ENCODE measurements around the gene S100A2.

Gene S100A2

GRCh38 chr1:153549741-153550397 lies 15.8 kb downstream of the S100A2 start:
- DNase-seq (ENCODE audit: low read depth) = no peak
- no peak overlapping the region for H3K4me3 ChIP-seq (ENCODE audit: low read depth, low read length)
- no peak for TF ChIP-seq CTCF (IDR thresholded peaks at IDR 0.05; ENCODE audit: low read depth, low read length, missing control alignments)

GRCh38 chr1:153548722-153549688 lies 16.6 kb downstream of the S100A2 start, which contains the start of gene S100A3:
Gene S100A3 (minus strand): TSS chr1:153549258. CDS start chr1:153548485, 773 bp downstream.
- TF ChIP-seq CTCF (IDR thresholded peaks at IDR 0.05; ENCODE audit: low read depth, low read length, missing control alignments) = no peak
- DNase-seq (ENCODE audit: low read depth) = no peak
- H3K4me3 ChIP-seq (ENCODE audit: low read depth, low read length) = no peak within 1 kb of the TSS

GRCh38 chr1:153547560-153548551 lies 17.8 kb downstream of the S100A2 start:
- no peak overlapping the region for H3K4me3 ChIP-seq (ENCODE audit: low read depth, low read length)

GRCh38 chr1:153546796-153547559 lies 18.7 kb downstream of the S100A2 start:
- no peak for DNase-seq (ENCODE audit: low read depth)
- H3K4me3 ChIP-seq (ENCODE audit: low read depth, low read length) = no peak overlapping the region
- TF ChIP-seq CTCF (IDR thresholded peaks at IDR 0.05; ENCODE audit: low read depth, low read length, missing control alignments) = no peak

More at GRCh38 chr1:153547560-153548551, 17.8 kb downstream of the S100A2 start:
- no peak for DNase-seq (ENCODE audit: low read depth)
- TF ChIP-seq CTCF (IDR thresholded peaks at IDR 0.05; ENCODE audit: low read depth, low read length, missing control alignments) = no peak

GRCh38 chr1:153546371-153546770 lies 19.3 kb downstream of the S100A2 start:
- TF ChIP-seq CTCF (IDR thresholded peaks at IDR 0.05; ENCODE audit: low read depth, low read length, missing control alignments) = no peak
- DNase-seq (ENCODE audit: low read depth) = no peak
- no peak overlapping the region for H3K4me3 ChIP-seq (ENCODE audit: low read depth, low read length)

Measured in GM12864 (cell line).